ENCODE measurements around the gene ARFRP1.

Gene ARFRP1

DNA sequence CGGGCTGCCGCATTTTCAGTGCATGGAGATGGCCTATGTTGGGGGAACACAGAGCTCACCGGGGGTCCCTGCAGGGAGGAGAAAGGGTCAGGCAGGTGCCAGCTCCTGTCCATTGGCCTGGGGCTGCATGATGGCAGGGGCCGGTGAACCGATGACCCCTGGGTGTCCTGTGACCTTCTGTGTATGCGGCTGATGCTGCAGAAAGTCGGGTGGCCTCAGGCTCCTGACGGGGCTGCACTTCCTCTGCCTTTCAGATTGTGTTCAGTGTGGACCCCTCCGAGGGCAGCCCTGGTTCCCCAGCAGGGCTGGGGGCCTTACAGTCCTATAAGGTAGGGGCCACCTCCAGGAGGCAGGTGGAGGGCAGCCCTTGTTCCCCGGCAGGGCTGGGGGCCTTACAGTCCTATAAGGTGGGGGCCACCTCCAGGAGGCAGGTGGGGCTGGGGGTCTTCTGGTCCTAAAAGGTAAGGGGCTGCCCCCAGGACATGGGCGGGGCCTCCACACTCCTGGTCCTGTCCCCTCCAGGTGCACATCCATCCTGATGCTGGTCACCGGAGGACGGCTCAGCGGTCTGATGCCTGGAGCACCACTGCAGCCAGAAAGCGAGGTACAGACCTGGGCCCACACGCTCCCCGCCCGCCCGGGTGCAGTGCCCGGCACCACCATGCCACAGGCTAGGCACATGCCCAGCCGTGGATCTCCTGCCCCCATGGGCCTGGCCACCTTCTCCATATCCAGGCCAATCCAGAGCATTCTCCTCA is 22.3 kb downstream of the ARFRP1 start:
- Histone ChIP-seq H3K36me3 (ENCODE audit: control insufficient read depth in 1 of 2, insufficient read depth in 2 of 2, low read length in 2 of 2) (no peaks in the 10 kb centered on the region), H3K27ac (ENCODE audit: low read length) (peak overlapping the region; percentile 67), H3K27me3 (ENCODE audit: low read depth, low read length) (no peaks in the 10 kb centered on the region), H3K4me1 (ENCODE audit: control insufficient read depth in 1 of 2, insufficient read depth in 2 of 2, low read length in 2 of 2) (peaks cover 0 to 33% of the 10 kb centered on the region in 2 donors), H3K4me3 (ENCODE audit: low read depth in 1 of 2, low read length in 2 of 2) (no peak overlapping the region), H3K9me3 (ENCODE audit: control insufficient read depth in 1 of 2, low read length in 2 of 2) (no peaks in the 10 kb centered on the region)

DNA sequence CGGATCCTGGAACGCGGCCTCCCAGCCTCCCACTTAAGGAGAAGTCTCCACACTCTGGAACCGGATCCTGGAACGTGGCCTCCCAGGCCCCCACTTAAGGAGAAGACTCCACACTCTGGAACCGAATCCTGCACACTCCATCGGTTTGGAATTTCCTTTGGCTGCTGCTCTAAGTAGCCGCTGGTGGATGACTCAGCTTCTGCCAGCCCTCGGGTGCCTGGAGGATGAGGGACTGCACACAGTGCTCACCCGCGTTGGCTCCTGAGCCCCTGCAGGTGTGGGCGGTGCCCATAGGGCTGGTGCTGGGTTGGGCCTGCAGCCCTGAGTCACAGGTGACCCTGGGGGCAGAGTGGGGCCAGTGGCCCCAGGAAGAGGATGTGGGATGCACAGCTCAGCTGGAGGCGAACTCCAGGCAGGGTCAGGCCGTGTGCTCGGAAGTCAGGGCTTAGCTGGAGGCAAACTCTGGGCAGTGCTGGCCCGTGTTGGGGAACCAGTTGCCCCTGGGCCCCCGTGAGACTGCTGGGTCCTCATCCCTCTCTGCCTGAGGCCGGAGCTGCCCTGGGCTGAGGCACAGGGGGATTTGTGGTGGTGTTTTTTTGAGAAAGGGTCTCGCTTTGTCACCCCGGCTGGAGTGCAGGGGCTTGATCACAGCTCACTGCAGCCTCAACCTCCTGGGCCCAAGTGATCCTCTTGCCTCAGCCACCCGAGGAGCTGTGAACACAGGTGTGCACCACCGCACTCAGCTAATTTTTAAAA is 25.2 kb downstream of the ARFRP1 start:
- H3K4me3 ChIP-seq (ENCODE audit: low read depth in 1 of 2, low read length in 2 of 2), result peak overlapping the region in 1 of 2 donors; percentile 14

DNA sequence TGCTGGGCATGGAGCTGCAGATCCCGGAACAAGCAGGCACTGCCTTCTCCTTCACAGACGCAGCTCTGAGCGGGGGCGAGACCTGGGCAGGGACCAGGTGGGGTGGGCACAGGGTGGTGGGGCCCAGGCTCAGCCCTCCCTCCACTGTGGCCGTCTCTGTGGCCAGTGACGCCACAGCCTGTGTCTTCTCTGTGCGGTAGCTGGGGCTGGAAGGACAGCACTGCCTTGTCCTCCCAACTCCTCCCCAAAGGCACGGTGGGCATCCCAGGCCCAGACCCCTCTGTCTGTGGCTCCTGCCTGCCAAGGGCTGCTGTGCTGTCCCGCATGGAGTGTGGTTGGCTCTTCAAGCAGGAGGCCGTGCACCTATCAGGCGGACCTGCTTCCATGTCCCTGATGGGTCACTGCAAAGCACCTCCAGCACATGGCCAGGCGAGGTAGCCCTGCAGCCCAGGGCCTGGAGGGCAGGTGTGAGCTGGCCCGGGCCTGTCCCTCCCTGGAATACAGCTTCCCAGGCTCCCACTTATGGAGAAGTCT is 26.1 kb downstream of the ARFRP1 start:
- H3K4me3 ChIP-seq (ENCODE audit: low read depth in 1 of 2, low read length in 2 of 2), result no peak overlapping the region
- H3K36me3 ChIP-seq (ENCODE audit: control insufficient read depth in 1 of 2, insufficient read depth in 2 of 2, low read length in 2 of 2), result peaks cover 0 to 24% of the 10 kb centered on the region in 2 donors
- peaks cover 0 to 23% of the 10 kb centered on the region in 2 donors for H3K4me1 ChIP-seq (ENCODE audit: control insufficient read depth in 1 of 2, insufficient read depth in 2 of 2, low read length in 2 of 2)
- no peaks in the 10 kb centered on the region for H3K9me3 ChIP-seq (ENCODE audit: control insufficient read depth in 1 of 2, low read length in 2 of 2)
- peak overlapping the region; percentile 31 for H3K27ac ChIP-seq (ENCODE audit: low read length)
- H3K27me3 ChIP-seq (ENCODE audit: low read depth, low read length), result no peaks in the 10 kb centered on the region

More for the DNA sequence above, 25.2 kb downstream of the ARFRP1 start:
- H3K27me3 ChIP-seq (ENCODE audit: low read depth, low read length), result no peaks in the 10 kb centered on the region
- no peaks in the 10 kb centered on the region for H3K9me3 ChIP-seq (ENCODE audit: control insufficient read depth in 1 of 2, low read length in 2 of 2)
- peaks cover 0 to 24% of the 10 kb centered on the region in 2 donors for H3K36me3 ChIP-seq (ENCODE audit: control insufficient read depth in 1 of 2, insufficient read depth in 2 of 2, low read length in 2 of 2)
- peak overlapping the region; percentile 31 for H3K27ac ChIP-seq (ENCODE audit: low read length)
- H3K4me1 ChIP-seq (ENCODE audit: control insufficient read depth in 1 of 2, insufficient read depth in 2 of 2, low read length in 2 of 2), result peaks cover 0 to 31% of the 10 kb centered on the region in 2 donors

GRCh38 chr20:63680857-63681608 is 26.7 kb downstream of the ARFRP1 start:
- Histone ChIP-seq H3K9me3 (ENCODE audit: control insufficient read depth in 1 of 2, low read length in 2 of 2) (no peaks in the 10 kb centered on the region), H3K27me3 (ENCODE audit: low read depth, low read length) (no peaks in the 10 kb centered on the region), H3K4me3 (ENCODE audit: low read depth in 1 of 2, low read length in 2 of 2) (no peak overlapping the region), H3K36me3 (ENCODE audit: control insufficient read depth in 1 of 2, insufficient read depth in 2 of 2, low read length in 2 of 2) (peaks cover 0 to 30% of the 10 kb centered on the region in 2 donors), H3K27ac (ENCODE audit: low read length) (no peak overlapping the region), H3K4me1 (ENCODE audit: control insufficient read depth in 1 of 2, insufficient read depth in 2 of 2, low read length in 2 of 2) (peaks cover 0 to 17% of the 10 kb centered on the region in 2 donors)

DNA sequence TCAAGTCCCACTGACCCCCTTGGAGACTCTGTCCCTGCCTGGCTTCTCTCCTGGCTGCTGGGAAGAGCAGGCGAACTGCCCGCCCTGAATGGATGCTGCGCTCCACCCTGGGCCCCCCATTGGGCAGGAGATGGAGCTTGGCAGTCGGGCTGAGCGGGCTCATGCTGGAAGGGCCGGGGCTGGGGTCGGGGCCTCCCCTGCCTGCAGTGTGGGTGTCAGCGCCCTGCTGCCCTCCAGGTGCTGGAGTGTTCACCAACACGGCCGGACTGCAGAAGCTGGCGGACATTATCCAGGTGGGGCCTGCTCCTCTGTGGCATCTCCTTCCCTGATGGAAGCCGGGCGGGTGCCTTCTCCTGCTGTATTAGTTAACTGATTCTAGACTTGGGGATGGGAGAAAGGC is 27.3 kb downstream of the ARFRP1 start:
- Histone ChIP-seq H3K9me3 (ENCODE audit: control insufficient read depth in 1 of 2, low read length in 2 of 2) (no peaks in the 10 kb centered on the region), H3K36me3 (ENCODE audit: control insufficient read depth in 1 of 2, insufficient read depth in 2 of 2, low read length in 2 of 2) (peaks cover 0 to 36% of the 10 kb centered on the region in 2 donors), H3K27me3 (ENCODE audit: low read depth, low read length) (no peaks in the 10 kb centered on the region), H3K4me1 (ENCODE audit: control insufficient read depth in 1 of 2, insufficient read depth in 2 of 2, low read length in 2 of 2) (peaks cover 0 to 14% of the 10 kb centered on the region in 2 donors), H3K27ac (ENCODE audit: low read length) (no peak overlapping the region), H3K4me3 (ENCODE audit: low read depth in 1 of 2, low read length in 2 of 2) (no peak overlapping the region)

- H3K27me3 ChIP-seq (ENCODE audit: low read depth, low read length), result no peaks in the 10 kb centered on the region
- H3K4me3 ChIP-seq (ENCODE audit: low read depth in 1 of 2, low read length in 2 of 2), result no peak overlapping the region
- peaks cover 0 to 39% of the 10 kb centered on the region in 2 donors for H3K36me3 ChIP-seq (ENCODE audit: control insufficient read depth in 1 of 2, insufficient read depth in 2 of 2, low read length in 2 of 2)
- no peaks in the 10 kb centered on the region for H3K9me3 ChIP-seq (ENCODE audit: control insufficient read depth in 1 of 2, low read length in 2 of 2)
- peaks cover 0 to 14% of the 10 kb centered on the region in 2 donors for H3K4me1 ChIP-seq (ENCODE audit: control insufficient read depth in 1 of 2, insufficient read depth in 2 of 2, low read length in 2 of 2)
- H3K27ac ChIP-seq (ENCODE audit: low read length), result no peak overlapping the region
These were observed 27.9 kb downstream of the ARFRP1 start for GRCh38 chr20:63679799-63680305.

DNA sequence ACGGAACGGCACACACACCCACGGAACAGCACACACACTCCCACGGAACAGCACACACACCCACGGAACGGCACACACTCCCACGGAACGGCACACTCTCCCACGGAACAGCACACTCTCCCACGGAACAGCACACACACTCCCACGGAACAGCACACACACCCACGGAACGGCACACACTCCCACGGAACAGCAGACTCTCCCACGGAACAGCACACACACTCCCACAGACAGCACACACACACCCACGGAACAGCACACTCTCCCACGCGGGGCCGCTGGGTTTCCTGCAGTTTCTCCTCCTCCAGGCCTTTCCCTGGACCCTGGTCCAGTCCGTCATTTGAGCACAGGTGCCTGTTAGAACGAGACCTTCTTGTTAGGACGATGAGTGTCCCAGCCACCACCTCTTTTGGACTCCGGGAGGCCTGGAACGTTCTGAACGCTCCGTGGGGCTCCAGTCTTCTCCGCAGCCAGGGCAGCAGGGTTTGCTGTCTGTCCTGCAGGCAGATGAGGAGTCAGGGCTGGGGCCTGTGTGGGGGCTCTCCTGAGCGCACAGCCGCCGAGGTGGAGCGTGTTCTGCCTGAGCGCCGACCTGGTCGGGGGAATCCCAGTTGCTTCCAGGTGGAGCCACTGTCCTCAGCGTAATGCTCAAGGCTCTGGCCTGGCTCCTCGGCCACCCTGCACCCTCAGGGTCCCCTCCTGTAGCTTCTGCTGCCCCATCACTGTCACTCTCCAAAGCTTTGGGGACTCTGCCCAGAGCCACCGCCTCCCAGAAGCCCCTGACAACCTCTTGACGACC is 28.9 kb downstream of the ARFRP1 start:
- H3K4me1 ChIP-seq (ENCODE audit: control insufficient read depth in 1 of 2, insufficient read depth in 2 of 2, low read length in 2 of 2), result peaks cover 0 to 14% of the 10 kb centered on the region in 2 donors
- H3K4me3 ChIP-seq (ENCODE audit: low read depth in 1 of 2, low read length in 2 of 2), result no peak overlapping the region
- peaks cover 5 to 46% of the 10 kb centered on the region in 2 donors for H3K36me3 ChIP-seq (ENCODE audit: control insufficient read depth in 1 of 2, insufficient read depth in 2 of 2, low read length in 2 of 2)
- H3K27me3 ChIP-seq (ENCODE audit: low read depth, low read length), result no peaks in the 10 kb centered on the region
- H3K9me3 ChIP-seq (ENCODE audit: control insufficient read depth in 1 of 2, low read length in 2 of 2), result no peaks in the 10 kb centered on the region
- no peak overlapping the region for H3K27ac ChIP-seq (ENCODE audit: low read length)

DNA sequence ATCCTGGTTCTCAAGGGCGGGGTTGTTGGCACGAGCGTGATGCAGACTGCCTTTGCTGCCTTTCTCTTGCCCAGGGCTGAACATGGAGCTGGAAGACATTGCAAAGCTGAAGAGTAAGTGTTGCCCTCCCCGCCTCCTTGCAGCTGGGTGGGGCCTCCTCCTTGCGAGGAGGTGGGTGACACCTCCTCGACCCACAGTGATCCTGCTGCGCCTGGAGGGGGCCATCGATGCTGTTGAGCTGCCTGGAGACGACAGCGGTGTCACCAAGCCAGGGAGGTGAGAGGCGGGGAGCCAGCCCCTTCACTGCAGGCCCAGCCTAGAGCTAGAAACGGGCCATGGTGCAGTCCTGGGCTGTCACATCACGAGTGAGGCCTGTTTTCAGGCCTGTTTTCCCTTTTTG is 29.7 kb downstream of the ARFRP1 start:
- Histone ChIP-seq H3K27ac (ENCODE audit: low read length) (no peak overlapping the region), H3K27me3 (ENCODE audit: low read depth, low read length) (no peaks in the 10 kb centered on the region), H3K36me3 (ENCODE audit: control insufficient read depth in 1 of 2, insufficient read depth in 2 of 2, low read length in 2 of 2) (peaks cover 5 to 49% of the 10 kb centered on the region in 2 donors), H3K4me1 (ENCODE audit: control insufficient read depth in 1 of 2, insufficient read depth in 2 of 2, low read length in 2 of 2) (peaks cover 0 to 14% of the 10 kb centered on the region in 2 donors), H3K4me3 (ENCODE audit: low read depth in 1 of 2, low read length in 2 of 2) (no peak overlapping the region), H3K9me3 (ENCODE audit: control insufficient read depth in 1 of 2, low read length in 2 of 2) (no peaks in the 10 kb centered on the region)

DNA sequence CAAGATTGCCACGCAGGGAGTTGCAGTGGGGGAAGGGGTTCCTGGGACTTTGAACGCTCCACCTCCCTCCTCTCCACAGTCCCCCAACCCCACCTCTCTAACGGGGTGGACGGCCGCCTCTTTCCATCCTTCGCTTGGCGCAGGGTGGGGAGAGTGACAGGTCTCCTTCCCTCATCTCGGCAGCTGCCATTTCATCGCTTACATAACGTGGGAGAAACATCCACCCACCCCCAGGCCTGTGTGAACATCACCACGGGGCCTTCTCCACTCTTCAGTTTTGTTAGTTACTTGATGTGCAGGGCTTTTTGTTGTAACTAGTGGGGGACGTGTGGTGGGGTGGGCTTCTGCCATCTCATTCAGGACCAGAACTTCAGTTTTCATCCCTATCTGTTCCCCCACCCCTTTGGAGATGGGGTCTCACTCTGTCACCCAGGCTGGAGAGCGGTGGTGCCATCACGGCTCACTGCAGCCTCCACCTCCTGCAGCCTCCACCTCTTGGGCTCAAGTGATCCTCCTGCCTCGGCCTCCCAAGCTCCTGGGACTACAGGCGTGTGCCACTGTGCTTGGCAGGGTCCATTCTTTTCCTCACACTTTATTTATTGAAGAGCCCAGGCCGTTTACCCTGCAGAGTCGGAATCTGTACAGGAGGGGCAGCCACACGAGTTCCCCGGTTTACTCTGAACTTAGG is 32.0 kb downstream of the ARFRP1 start:
- H3K36me3 ChIP-seq (ENCODE audit: control insufficient read depth in 1 of 2, insufficient read depth in 2 of 2, low read length in 2 of 2), result peaks cover 5 to 56% of the 10 kb centered on the region in 2 donors
- no peak overlapping the region for H3K4me3 ChIP-seq (ENCODE audit: low read depth in 1 of 2, low read length in 2 of 2)
- H3K27ac ChIP-seq (ENCODE audit: low read length), result no peak overlapping the region
- H3K9me3 ChIP-seq (ENCODE audit: control insufficient read depth in 1 of 2, low read length in 2 of 2), result no peaks in the 10 kb centered on the region
- H3K4me1 ChIP-seq (ENCODE audit: control insufficient read depth in 1 of 2, insufficient read depth in 2 of 2, low read length in 2 of 2), result no peaks in the 10 kb centered on the region
- H3K27me3 ChIP-seq (ENCODE audit: low read depth, low read length), result no peaks in the 10 kb centered on the region

GRCh38 chr20:63673951-63674350 is 33.8 kb downstream of the ARFRP1 start:
- Histone ChIP-seq H3K4me3 (ENCODE audit: low read depth in 1 of 2, low read length in 2 of 2) (no peak overlapping the region), H3K36me3 (ENCODE audit: control insufficient read depth in 1 of 2, insufficient read depth in 2 of 2, low read length in 2 of 2) (peaks cover 5 to 48% of the 10 kb centered on the region in 2 donors), H3K27ac (ENCODE audit: low read length) (no peak overlapping the region), H3K27me3 (ENCODE audit: low read depth, low read length) (no peaks in the 10 kb centered on the region), H3K9me3 (ENCODE audit: control insufficient read depth in 1 of 2, low read length in 2 of 2) (no peaks in the 10 kb centered on the region), H3K4me1 (ENCODE audit: control insufficient read depth in 1 of 2, insufficient read depth in 2 of 2, low read length in 2 of 2) (no peaks in the 10 kb centered on the region)

Data from muscle layer of duodenum (tissue), 2 donors.